SK-N-SH treated with all-trans-retinoic acid at 6 μM for 48 hours (cell line): ENCODE results near the gene PTCHD4.

Experiments
- ARNTL ChIP-seq: fragments of 450-650 bp; formaldehyde crosslinking; IDR thresholded peaks from 2 replicates; pipeline ENCODE4 v1.5.0; 2020; ENCODE audit warnings: low read depth, mild to moderate bottlenecking, moderate library complexity, borderline replicate concordance
- BACH2 ChIP-seq: fragments of 250-450 bp; sonication (Bioruptor Pico); IDR thresholded peaks from 2 replicates; pipeline ENCODE4 v1.9.0; 2021; ENCODE audit warnings: mild to moderate bottlenecking, borderline replicate concordance
- CREB5 ChIP-seq: fragments of 250-450 bp; sonication (Bioruptor Pico); IDR thresholded peaks from 2 replicates; pipeline ENCODE4 v1.5.1; 2020; ENCODE audit warnings: low read depth, mild to moderate bottlenecking, moderate library complexity
- CSDC2 ChIP-seq: fragments of 250-450 bp; sonication (Bioruptor Pico); IDR thresholded peaks from 2 replicates; pipeline ENCODE4 v1.5.0; 2020; ENCODE audit warnings: mild to moderate bottlenecking, moderate library complexity
- OSR1 ChIP-seq: fragments of 250-450 bp; sonication (Bioruptor Pico); IDR thresholded peaks from 2 replicates; pipeline ENCODE4 v1.8.0; 2022; ENCODE audit warnings: moderate library complexity, mild to moderate bottlenecking, inconsistent platforms
- PPARA ChIP-seq: fragments of 250-450 bp; sonication (Bioruptor Pico); IDR thresholded peaks from 2 replicates; pipeline ENCODE4 v1.5.0; 2020; ENCODE audit warnings: mild to moderate bottlenecking, borderline replicate concordance
- RARB ChIP-seq: fragments of 250-450 bp; sonication (Bioruptor Pico); IDR thresholded peaks from 2 replicates; pipeline ENCODE4 v1.8.0; 2021; ENCODE audit warnings: mild to moderate bottlenecking, moderate library complexity
- TOX ChIP-seq: fragments of 250-450 bp; sonication (Bioruptor Pico); IDR thresholded peaks from 2 replicates; pipeline ENCODE4 v1.8.0; 2021; ENCODE audit warnings: mild to moderate bottlenecking, moderate library complexity, borderline replicate concordance
- TSHZ2 ChIP-seq: fragments of 250-450 bp; sonication (Bioruptor Pico); IDR thresholded peaks from 2 replicates; pipeline ENCODE4 v1.5.0; 2020; ENCODE audit warnings: mild to moderate bottlenecking, moderate library complexity
- ZFP3 ChIP-seq: fragments of 250-450 bp; sonication (Bioruptor Pico); IDR thresholded peaks from 2 replicates; pipeline ENCODE4 v1.5.0; 2020; ENCODE audit warnings: mild to moderate bottlenecking, moderate library complexity
- ZNF565 ChIP-seq: fragments of 450-650 bp; formaldehyde crosslinking; conservative IDR thresholded peaks from 2 replicates; pipeline ENCODE4 v1.5.0; 2020; ENCODE audit warnings: low read depth, mild to moderate bottlenecking, moderate library complexity
- ZNF70 ChIP-seq: fragments of 450-650 bp; formaldehyde crosslinking; IDR thresholded peaks from 2 replicates; pipeline ENCODE4 v1.5.0; 2020; ENCODE audit warnings: mild to moderate bottlenecking, moderate library complexity
- TF ChIP-seq, protein P1 (sequence below): fragments of 250-450 bp; sonication (Bioruptor Pico); IDR thresholded peaks from 2 replicates; pipeline ENCODE4 v1.8.0; 2020; ENCODE audit warnings: mild to moderate bottlenecking, moderate library complexity, borderline replicate concordance
- TF ChIP-seq, protein P2 (sequence below): fragments of 250-450 bp; sonication (Bioruptor Pico); IDR thresholded peaks from 2 replicates; pipeline ENCODE4 v1.8.0; 2021; ENCODE audit warnings: low read depth, mild to moderate bottlenecking, moderate library complexity, borderline replicate concordance

GRCh38 chr6:48068278-48069251 lies 42.4 kb downstream of the PTCHD4 start:
- TF ChIP-seq, protein P1, sequence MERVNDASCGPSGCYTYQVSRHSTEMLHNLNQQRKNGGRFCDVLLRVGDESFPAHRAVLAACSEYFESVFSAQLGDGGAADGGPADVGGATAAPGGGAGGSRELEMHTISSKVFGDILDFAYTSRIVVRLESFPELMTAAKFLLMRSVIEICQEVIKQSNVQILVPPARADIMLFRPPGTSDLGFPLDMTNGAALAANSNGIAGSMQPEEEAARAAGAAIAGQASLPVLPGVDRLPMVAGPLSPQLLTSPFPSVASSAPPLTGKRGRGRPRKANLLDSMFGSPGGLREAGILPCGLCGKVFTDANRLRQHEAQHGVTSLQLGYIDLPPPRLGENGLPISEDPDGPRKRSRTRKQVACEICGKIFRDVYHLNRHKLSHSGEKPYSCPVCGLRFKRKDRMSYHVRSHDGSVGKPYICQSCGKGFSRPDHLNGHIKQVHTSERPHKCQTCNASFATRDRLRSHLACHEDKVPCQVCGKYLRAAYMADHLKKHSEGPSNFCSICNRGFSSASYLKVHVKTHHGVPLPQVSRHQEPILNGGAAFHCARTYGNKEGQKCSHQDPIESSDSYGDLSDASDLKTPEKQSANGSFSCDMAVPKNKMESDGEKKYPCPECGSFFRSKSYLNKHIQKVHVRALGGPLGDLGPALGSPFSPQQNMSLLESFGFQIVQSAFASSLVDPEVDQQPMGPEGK, result no peak
- TF ChIP-seq OSR1 (CRISPR knock-in tag), result no peak
- no peak for TF ChIP-seq TSHZ2 (CRISPR knock-in tag)
- TF ChIP-seq CSDC2 (CRISPR knock-in tag), result no peak
- no peak for TF ChIP-seq RARB (CRISPR knock-in tag)
- no peak for TF ChIP-seq CREB5 (CRISPR knock-in tag)
- TF ChIP-seq ARNTL (CRISPR knock-in tag), result no peak
- TF ChIP-seq BACH2 (CRISPR knock-in tag), result no peak
- TF ChIP-seq, protein P2, sequence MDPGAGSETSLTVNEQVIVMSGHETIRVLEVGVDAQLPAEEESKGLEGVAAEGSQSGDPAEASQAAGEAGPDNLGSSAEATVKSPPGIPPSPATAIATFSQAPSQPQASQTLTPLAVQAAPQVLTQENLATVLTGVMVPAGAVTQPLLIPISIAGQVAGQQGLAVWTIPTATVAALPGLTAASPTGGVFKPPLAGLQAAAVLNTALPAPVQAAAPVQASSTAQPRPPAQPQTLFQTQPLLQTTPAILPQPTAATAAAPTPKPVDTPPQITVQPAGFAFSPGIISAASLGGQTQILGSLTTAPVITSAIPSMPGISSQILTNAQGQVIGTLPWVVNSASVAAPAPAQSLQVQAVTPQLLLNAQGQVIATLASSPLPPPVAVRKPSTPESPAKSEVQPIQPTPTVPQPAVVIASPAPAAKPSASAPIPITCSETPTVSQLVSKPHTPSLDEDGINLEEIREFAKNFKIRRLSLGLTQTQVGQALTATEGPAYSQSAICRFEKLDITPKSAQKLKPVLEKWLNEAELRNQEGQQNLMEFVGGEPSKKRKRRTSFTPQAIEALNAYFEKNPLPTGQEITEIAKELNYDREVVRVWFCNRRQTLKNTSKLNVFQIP (CRISPR knock-in tag), result no peak
- no peak for TF ChIP-seq ZNF70 (CRISPR knock-in tag)
- no peak for TF ChIP-seq TOX (CRISPR knock-in tag)
- no peak for TF ChIP-seq PPARA (CRISPR knock-in tag)
- no peak for TF ChIP-seq ZFP3 (CRISPR knock-in tag)
- TF ChIP-seq ZNF565, result no peak
